Osteoblast (primary cell): Measurements from ENCODE around the gene TLR9. TPM values are rescaled to one million over a fixed set of nuclear protein-coding genes. Genes with fewer than 3 reads are reported as not detected.

ENCODE experiments used
- DNase-seq: peaks from one replicate; pipeline ENCODE4 v3.0.0; 2011; ENCODE audit warnings: low spot score, mixed read lengths; ENCODE audit not compliant: insufficient read length; ENCODE audit errors: missing footprints
- H2AFZ ChIP-seq: 2 replicates; pipeline ENCODE4 v1.6.0; 2011; ENCODE audit warnings: mild to moderate bottlenecking, low read length
- H3K27ac ChIP-seq: 2 replicates; pipeline ENCODE4 v1.5.1; 2011; ENCODE audit warnings: mild to moderate bottlenecking, low read depth, low read length, moderate library complexity
- H3K27me3 ChIP-seq: 2 replicates; pipeline ENCODE4 v1.6.0; 2012; ENCODE audit warnings: mild to moderate bottlenecking, control low read depth, inconsistent platforms, low read length, moderate library complexity; ENCODE audit not compliant: insufficient read depth
- H3K36me3 ChIP-seq: 2 replicates; pipeline ENCODE4 v1.5.1; 2011; ENCODE audit warnings: mild to moderate bottlenecking, low read length, control low read depth, moderate library complexity; ENCODE audit not compliant: insufficient read depth
- H3K4me1 ChIP-seq: 2 replicates; pipeline ENCODE4 v1.5.1; 2011; ENCODE audit warnings: mild to moderate bottlenecking, low read length, control low read depth, moderate library complexity; ENCODE audit not compliant: insufficient read depth
- H3K4me2 ChIP-seq: 2 replicates; pipeline ENCODE4 v1.6.0; 2011; ENCODE audit warnings: mild to moderate bottlenecking, low read length; ENCODE audit not compliant: insufficient read depth
- H3K4me3 ChIP-seq: fragments of 200-600 bp; sonication (generic); 3 replicates; pipeline ENCODE4 v1.5.1; 2012; ENCODE audit warnings: mild to moderate bottlenecking, low read length, inconsistent platforms; ENCODE audit not compliant: insufficient read depth
- H3K79me2 ChIP-seq: 2 replicates; pipeline ENCODE4 v1.6.0; 2012; ENCODE audit warnings: mild to moderate bottlenecking, low read length, control low read depth, inconsistent platforms; ENCODE audit not compliant: insufficient read depth
- H3K9me3 ChIP-seq: 2 replicates; pipeline ENCODE4 v1.5.1; 2011; ENCODE audit warnings: low read depth, low read length, control low read depth
- H4K20me1 ChIP-seq: 2 replicates; pipeline ENCODE4 v1.6.0; 2012; ENCODE audit warnings: mild to moderate bottlenecking, low read length, control low read depth; ENCODE audit not compliant: insufficient read depth
- total RNA-seq: library from RNA; depleted of rRNA; stranded (reverse); fragments of >200 nt; gene quantifications from 2 replicates; pipeline ENCODE4 v1.2.3, GENCODE V29; 2012
- TF ChIP-seq, protein P1 (sequence below): IDR thresholded peaks from 2 replicates; pipeline ENCODE4 v1.5.1; 2011; ENCODE audit warnings: mild to moderate bottlenecking, low read depth, low read length, moderate library complexity; ENCODE audit errors: extremely low read depth

The TLR9 gene
- total RNA-seq, 1 donor: not detected

DNA sequence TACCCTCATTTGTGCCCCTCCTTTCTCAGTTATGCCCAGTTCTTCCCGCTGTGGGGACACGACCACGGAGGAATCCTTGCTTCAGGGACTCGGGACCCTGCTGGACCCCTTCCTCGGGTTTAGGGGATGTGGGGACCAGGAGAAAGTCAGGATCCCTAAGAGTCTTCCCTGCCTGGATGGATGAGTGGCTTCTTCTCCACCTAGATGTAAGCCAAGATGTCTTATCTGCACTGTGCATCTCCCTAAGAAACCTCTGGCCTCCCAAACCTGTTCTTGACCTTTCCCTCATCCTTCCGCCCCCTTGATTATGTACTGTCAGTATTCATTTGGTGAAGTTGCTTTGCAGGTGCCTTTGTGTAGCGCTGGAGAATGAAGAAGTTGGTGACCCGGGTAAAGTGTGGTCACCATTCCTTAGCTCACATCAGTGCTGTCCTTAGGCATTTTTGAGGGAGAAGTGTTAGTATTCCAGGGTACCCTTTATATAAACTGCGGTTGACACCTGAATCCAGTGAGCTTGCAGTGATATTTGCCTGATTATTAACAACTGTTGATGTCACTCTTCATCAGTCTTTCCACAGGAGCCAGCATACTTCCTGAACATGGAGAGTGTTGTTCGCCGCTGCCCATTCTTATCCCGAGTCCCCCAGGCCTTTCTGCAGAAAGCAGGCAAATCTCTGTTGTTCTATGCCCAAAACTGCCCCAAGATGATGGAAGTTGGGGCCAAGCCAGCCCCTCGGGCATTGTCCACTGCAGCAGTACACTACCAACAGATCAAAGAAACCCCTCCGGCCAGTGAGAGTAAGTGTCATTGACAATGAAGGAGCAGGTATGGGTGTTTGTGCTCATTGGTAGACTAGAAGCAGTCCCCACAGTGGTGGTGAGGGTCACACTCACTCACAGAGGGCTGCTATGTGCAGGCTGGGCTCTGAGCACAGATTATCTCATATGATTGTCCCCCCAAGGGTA lies 26.5 kb downstream of the TLR9 start:
- H4K20me1 ChIP-seq: peaks cover 11% of the 10 kb centered on the region

DNA sequence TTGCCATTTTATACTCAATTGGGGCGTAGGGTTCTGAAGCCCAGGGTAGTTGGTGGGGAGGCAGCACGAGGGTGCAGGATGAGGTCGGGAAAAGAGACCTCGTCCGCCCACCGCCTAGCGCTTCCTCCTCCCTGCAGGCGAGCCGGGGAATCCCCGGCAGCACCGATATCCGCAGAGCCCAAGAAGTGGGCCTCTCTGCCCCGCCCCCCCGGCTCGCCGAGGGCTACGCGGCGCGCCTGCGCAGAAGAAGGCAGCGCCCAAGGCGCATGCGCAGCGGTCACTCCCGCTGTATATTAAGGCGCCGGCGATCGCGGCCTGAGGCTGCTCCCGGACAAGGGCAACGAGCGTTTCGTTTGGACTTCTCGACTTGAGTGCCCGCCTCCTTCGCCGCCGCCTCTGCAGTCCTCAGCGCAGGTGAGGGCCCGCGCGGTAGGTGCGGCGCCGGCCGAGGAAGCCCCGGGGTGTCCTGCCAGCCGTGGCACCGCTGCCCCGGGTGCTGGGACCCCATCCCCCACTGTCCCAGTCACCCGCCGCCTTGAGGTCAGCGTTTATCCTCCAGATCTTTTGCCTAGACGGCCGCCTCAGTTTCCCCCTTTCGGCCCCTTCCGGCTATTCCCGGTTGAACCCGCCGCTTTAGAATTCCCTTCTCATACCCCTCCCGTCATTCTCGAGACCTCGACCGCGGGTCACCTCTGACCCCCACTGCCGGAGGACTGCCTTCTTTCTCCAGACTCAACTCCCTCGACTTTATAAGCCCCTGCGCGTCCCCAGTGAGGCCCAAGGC lies 27.4 kb downstream of the TLR9 start, which contains the start of gene ALAS1:
Gene ALAS1, plus strand, starts transcription at position 319 of the 784 bp plus-strand sequence. CDS start 1,082 bp downstream, outside the sequence.
- Histone ChIP-seq H3K4me3 (peak within 1 kb of the TSS; percentile 84), H3K4me1 (peaks cover 28% of the 10 kb centered on the region), H3K9me3 (no peaks in the 10 kb centered on the region), H3K4me2 (peak within 1 kb of the TSS; percentile 86), H3K36me3 (peaks cover 30% of the 10 kb centered on the region), H3K27me3 (no peaks in the 10 kb centered on the region), H3K27ac (peak within 1 kb of the TSS; percentile 49), H3K79me2 (peaks cover 19% of the 10 kb centered on the region), H2AFZ (peak within 1 kb of the TSS; percentile 94), H4K20me1 (peaks cover 11% of the 10 kb centered on the region)
- TF ChIP-seq, protein P1, sequence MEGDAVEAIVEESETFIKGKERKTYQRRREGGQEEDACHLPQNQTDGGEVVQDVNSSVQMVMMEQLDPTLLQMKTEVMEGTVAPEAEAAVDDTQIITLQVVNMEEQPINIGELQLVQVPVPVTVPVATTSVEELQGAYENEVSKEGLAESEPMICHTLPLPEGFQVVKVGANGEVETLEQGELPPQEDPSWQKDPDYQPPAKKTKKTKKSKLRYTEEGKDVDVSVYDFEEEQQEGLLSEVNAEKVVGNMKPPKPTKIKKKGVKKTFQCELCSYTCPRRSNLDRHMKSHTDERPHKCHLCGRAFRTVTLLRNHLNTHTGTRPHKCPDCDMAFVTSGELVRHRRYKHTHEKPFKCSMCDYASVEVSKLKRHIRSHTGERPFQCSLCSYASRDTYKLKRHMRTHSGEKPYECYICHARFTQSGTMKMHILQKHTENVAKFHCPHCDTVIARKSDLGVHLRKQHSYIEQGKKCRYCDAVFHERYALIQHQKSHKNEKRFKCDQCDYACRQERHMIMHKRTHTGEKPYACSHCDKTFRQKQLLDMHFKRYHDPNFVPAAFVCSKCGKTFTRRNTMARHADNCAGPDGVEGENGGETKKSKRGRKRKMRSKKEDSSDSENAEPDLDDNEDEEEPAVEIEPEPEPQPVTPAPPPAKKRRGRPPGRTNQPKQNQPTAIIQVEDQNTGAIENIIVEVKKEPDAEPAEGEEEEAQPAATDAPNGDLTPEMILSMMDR: no peak
- peak; percentile 99 for DNase-seq

More for the DNA sequence above, 26.5 kb downstream of the TLR9 start:
- H2AFZ ChIP-seq: peak overlapping the region; percentile 74
- peaks cover 19% of the 10 kb centered on the region for H3K79me2 ChIP-seq
- peak overlapping the region; percentile 49 for H3K27ac ChIP-seq
- no peaks in the 10 kb centered on the region for H3K27me3 ChIP-seq
- H3K4me2 ChIP-seq: peak overlapping the region; percentile 86
- peak overlapping the region; percentile 84 for H3K4me3 ChIP-seq
- H3K9me3 ChIP-seq: no peaks in the 10 kb centered on the region
- TF ChIP-seq, protein P1: no peak
- H3K4me1 ChIP-seq: peaks cover 25% of the 10 kb centered on the region
- H3K36me3 ChIP-seq: peaks cover 39% of the 10 kb centered on the region
- no peak for DNase-seq

DNA sequence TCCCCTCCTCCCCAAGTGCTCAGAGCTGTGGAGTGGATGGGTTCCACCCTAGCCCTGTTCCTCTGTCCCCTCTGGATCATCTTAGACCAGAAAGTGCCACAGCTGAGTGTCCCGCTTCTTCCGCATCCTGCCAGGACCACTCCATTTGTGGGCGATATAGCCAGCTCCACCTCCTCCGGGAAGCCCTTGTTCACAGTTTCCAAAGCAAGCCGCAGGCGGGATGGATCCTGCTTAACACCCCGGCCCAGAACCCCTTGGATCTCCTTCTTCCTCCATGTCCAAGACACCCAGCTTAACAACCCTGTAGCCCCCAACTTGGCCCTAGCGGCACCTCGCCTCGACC lies 28.0 kb downstream of the TLR9 start:
- Histone ChIP-seq H3K4me2 (peak overlapping the region; percentile 86), H4K20me1 (peaks cover 11% of the 10 kb centered on the region), H3K27me3 (no peaks in the 10 kb centered on the region), H3K9me3 (no peaks in the 10 kb centered on the region), H2AFZ (peak overlapping the region; percentile 94), H3K36me3 (peaks cover 24% of the 10 kb centered on the region), H3K4me3 (peak overlapping the region; percentile 84), H3K27ac (peak overlapping the region; percentile 49), H3K4me1 (peaks cover 32% of the 10 kb centered on the region), H3K79me2 (peaks cover 19% of the 10 kb centered on the region)
- TF ChIP-seq, protein P1: no peak
- DNase-seq: no peak
